NCI-H748 treated with DMSO at 0.1 percent for 48 hours (cell line): ENCODE data around the gene PHF23.

Experiments used
- DNase-seq: peaks from one replicate; lab custom pipeline; 2025; lab: John Stamatoyannopoulos, UW

Gene PHF23

GRCh38 chr17:7219812-7220592 lies 19.3 kb downstream of the PHF23 start, which contains the start of the genes ACADVL and DLG4:
TSS of gene ACADVL (plus strand) at chr17:7219938. CDS start at chr17:7219985, 47 bp downstream.
TSS of gene DLG4 (minus strand) at chr17:7219836.
- peak; percentile 65 for DNase-seq

- DNase-seq = no peak
Measured at GRCh38 chr17:7219229-7219811, 19.9 kb downstream of the PHF23 start.

- DNase-seq = no peak
Measured at GRCh38 chr17:7218758-7219157, 20.5 kb downstream of the PHF23 start.

DNA sequence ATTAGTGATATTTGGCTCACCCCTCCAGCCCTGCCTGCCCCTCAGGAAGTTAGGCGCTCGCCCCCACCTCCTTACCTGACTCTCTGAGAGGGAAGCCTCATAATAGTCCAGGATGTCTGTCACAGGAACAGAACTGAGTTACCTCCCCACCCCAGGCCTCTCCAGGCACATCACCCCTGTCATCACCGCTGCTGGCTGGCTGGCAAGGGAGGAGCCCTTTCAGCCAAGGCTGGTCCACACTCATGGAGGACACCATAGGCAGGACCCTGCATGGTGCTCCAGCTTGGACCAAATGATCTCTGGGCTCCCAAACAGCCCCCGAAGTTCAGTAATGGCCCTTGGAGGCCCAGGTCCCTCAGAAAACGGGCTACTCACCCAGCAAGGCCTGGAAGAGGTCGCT lies 21.1 kb downstream of the PHF23 start:
- no peak for DNase-seq

GRCh38 chr17:7217113-7217987 lies 21.9 kb downstream of the PHF23 start:
- no peak for DNase-seq

DNA sequence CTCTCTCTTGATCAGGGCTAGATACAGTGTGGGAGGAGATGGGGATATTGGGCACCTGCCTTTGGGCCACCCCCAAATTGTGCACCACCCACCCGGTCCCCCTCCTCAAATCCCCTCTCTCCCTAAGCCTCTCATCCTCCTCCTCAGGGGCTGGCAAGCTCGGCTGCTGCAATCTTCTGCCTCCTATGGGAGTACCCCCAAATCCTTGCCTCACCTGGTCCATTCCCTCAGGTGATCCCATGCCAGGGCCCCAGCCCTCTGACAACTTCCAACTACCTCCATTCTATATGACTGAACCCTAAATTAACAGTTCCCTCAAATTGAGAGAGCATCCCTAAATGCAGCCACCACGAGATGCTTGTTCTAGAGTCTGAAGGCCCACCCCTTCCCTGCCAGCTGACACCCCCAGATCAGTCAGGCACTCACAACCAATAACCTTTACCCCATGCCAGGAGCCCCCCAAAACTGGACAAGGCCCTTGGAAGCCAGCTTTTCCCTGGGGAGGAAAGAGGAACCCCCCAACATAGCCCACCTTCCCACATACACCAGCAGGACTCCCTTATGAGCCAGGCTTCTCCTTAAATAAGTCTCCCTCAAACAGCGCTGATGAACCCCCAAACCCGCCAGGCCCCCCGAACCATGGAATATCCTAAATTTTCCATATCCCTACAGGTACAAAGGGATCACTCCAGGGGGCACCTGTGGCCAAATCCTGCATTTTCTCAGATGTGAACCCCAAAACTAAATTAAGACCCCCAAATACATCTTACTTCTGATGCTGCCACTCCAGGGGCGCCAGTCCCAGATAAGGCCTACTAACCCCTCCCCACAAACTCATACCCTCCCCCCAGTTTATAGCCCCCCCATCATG lies 22.8 kb downstream of the PHF23 start:
- no peak for DNase-seq

DNA sequence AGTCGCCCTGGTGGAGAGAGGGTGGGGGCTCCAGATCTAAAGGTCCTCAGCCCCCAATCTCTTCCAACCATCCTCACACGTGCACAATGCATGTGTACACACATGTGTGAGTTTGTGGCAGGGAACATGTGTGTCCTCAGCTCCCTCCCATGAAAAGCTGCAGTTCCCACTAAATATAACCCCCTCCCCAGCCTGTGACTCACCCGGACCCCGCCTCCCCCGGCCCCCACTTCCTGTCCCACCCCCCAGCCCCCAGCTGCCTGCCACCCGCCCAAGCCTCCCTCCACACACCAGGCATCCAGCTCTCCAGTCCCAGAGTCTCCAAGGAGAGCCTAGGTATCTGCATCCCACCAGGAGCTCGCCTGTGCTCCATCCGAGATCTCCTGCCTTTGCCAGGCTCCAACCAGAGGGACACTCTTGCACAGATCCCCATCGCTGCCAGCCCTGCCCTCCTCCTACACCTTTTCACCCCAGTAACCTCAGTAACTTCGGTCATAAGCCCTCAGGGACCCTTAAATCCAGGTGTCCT lies 23.5 kb downstream of the PHF23 start:
- DNase-seq = no peak

GRCh38 chr17:7215136-7215638 lies 24.1 kb downstream of the PHF23 start:
- DNase-seq = no peak

GRCh38 chr17:7214300-7215135 lies 24.7 kb downstream of the PHF23 start:
- peak; percentile 99 for DNase-seq

DNA sequence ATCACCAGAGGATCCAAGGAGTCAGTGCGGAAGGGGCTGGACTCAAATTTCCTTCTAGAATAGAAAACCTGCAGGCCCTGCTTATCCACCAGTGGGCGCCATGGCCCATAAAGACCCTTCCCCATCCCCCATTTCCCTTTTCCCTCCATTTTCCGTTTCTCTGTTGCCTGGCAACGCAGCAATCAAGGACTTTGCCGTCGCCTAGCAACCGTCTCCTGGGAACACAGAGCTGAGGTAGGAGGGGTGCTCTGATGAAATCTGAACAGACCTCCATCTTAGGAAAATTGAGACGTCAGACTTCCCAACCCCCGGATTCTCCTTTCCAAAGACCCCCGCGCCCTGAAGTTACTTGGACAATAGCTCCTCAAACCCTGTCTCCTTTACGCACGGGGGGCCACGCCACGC lies 25.4 kb downstream of the PHF23 start:
- DNase-seq = peak; percentile 99

GRCh38 chr17:7211491-7212273 lies 27.6 kb downstream of the PHF23 start:
- DNase-seq = no peak

GRCh38 chr17:7208754-7209460 lies 30.4 kb downstream of the PHF23 start:
- no peak for DNase-seq

DNA sequence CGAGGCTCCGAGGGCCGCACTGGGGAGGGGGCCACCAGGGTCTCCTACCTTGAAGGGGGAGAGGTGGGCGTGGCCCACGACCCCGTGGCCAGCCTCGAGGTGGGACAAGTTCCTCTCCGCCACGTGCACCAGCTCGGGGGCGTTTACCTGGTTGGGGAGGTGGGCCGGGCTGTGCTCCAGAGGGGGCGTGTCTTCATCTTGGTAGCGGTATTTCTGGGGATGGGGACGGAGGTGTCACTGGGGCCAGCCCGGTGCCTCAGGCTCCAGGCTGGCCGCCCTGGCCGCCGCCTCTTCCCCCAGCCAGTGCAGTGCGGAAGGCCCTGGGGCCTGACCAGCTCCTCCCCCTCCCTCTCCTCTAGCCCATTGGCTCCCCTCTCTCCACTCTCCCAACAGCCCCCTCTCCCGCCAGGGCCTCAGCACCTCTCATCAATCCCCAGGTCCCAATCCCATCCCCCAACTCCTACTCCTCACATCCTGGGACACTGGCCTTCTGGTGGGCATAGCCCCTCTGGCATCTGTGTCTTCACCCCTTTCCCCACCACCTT lies 31.2 kb downstream of the PHF23 start:
- DNase-seq = no peak

- DNase-seq = no peak
Measured at GRCh38 chr17:7207120-7208001, 31.9 kb downstream of the PHF23 start.

DNA sequence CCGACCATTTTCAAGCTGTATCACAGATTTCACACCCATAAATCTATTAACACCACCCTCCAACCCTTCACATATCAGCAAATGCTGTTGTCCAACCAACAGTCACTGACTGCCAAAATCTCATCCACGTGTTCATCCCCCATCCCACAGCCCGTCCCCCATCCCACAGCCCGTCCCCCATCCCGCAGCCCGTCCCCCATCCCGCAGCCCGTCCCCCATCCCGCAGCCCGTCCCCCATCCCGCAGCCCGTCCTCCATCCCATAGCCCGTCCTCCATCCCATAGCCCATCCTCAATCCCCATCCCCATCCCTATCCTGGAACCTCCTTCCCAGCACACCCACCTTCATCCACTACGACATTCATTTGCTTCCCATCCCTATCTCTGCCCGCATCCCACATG lies 33.7 kb downstream of the PHF23 start:
- no peak for DNase-seq

DNA sequence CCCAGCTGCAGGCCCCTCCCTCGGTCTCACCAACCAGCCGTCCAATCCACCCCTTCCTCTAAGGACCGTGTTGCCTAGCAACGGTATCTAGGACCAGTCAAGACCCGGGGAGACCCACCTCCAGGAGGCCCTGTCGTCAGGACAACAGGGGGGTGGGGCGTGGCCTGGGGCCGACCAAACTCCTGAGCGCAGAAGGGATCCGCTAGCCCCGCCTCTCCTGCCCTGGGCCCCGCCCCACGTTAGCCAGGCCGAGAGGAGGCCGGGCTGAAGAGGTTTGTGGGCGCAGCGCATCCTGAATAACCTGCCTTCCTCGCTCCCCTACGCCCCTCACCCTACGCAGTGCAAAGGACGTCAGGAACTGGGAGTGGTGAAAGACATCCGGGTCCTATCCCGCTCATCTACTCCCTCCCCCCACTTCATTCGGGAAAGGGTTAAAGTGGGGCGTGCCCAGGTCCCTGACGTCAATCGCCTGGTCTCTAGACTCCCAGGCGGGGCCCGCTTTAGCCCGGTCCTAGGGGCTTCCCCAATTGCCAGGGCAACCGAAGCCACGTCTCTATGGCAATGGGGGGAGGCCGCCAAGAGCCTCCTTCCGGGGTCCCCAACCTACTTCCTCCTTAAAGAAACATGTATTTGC lies 34.3 kb downstream of the PHF23 start:
- peak; percentile 97 for DNase-seq

GRCh38 chr17:7204336-7204735 lies 34.9 kb downstream of the PHF23 start:
- no peak for DNase-seq
